ENCODE measurements around the gene FRAT1.

- no peak for TF ChIP-seq TP53 (CRISPR knock-in tag; IDR thresholded peaks at IDR 0.05)
- no peak for TF ChIP-seq CTCF (IDR thresholded peaks at IDR 0.05)
- no peak for TF ChIP-seq KDM1A (IDR thresholded peaks at IDR 0.05; ENCODE audit: low read depth)
- TF ChIP-seq JUN (IDR thresholded peaks at IDR 0.05), result no peak
- TF ChIP-seq MAFK (IDR thresholded peaks at IDR 0.05; ENCODE audit: partially characterized antibody), result no peak
- TF ChIP-seq EP300 (IDR thresholded peaks at IDR 0.05), result no peak
- TF ChIP-seq PBX3 (IDR thresholded peaks at IDR 0.05), result no peak
- TF ChIP-seq POLR2A (IDR thresholded peaks at IDR 0.05; ENCODE audit: low read length), result no peak
- no peak for TF ChIP-seq BHLHE40 (IDR thresholded peaks at IDR 0.05; ENCODE audit: low read depth, low read length)
- TF ChIP-seq RFX5 (IDR thresholded peaks at IDR 0.05), result no peak
These were observed 43.4 kb downstream of the FRAT1 start for GRCh38 chr10:97362310-97363033.

Measured in A549 (cell line).